PC-3 (cell line): Measurements from ENCODE around the gene IGFBP4. TPM values are rescaled to one million over a fixed set of nuclear protein-coding genes. Genes with fewer than 3 reads are reported as not detected.

ENCODE experiments used
- ATAC-seq: fragments of 200-7000 bp; cut with Tn5 transposase; 2 replicates; pipeline ENCODE4 v1.9.1; 2020; ENCODE audit warnings: mild to moderate bottlenecking, moderate library complexity
- BruUV-seq: library from RNA; stranded (reverse); fragments of 400-500 nt; replicated peaks from 2 replicates; lab custom pipeline; 2021; lab: Mats Ljungman, UMichigan
- CTCF ChIA-PET: fragments of 300-600 bp; sonication (Branson Sonifier 250); formaldehyde crosslinking; loops from one replicate; lab custom pipeline; 2022; ENCODE audit warnings: antibody characterized with exemption; lab: Charles Lee
- POLR2A ChIA-PET: fragments of 300-600 bp; sonication (Branson Sonifier 250); formaldehyde crosslinking; loops from one replicate; lab custom pipeline; 2022; ENCODE audit warnings: antibody characterized with exemption; ENCODE audit not compliant: unreplicated experiment; lab: Charles Lee
- DNase-seq: peaks from one replicate; pipeline ENCODE4 v3.0.0-alpha.2; 2015
- H2AFZ ChIP-seq: fragments of 300-600 bp; sonication (generic); 2 replicates; pipeline ENCODE4 v1.6.0; 2016; ENCODE audit warnings: antibody characterized with exemption, low read length
- H3F3A ChIP-seq: fragments of 300-600 bp; sonication (generic); one replicate; pipeline ENCODE4 v1.6.0; 2017; ENCODE audit warnings: antibody characterized with exemption, low read length, control low read depth, mild to moderate bottlenecking; ENCODE audit not compliant: unreplicated experiment
- H3K27ac ChIP-seq: fragments of 300-600 bp; sonication (generic); 2 replicates; pipeline ENCODE4 v1.5.1; 2016; ENCODE audit warnings: mild to moderate bottlenecking, low read length
- H3K27me3 ChIP-seq: fragments of 300-600 bp; sonication (generic); 2 replicates; pipeline ENCODE4 v1.6.1; 2016; ENCODE audit warnings: low read length, mixed read lengths
- H3K36me3 ChIP-seq: fragments of 300-600 bp; sonication (generic); 2 replicates; pipeline ENCODE4 v1.6.1; 2016; ENCODE audit warnings: low read depth, mixed run types, low read length, mixed read lengths
- H3K4me1 ChIP-seq: fragments of 300-600 bp; sonication (generic); 2 replicates; pipeline ENCODE4 v1.5.1; 2016; ENCODE audit warnings: low read length; ENCODE audit not compliant: insufficient read depth
- H3K4me2 ChIP-seq: fragments of 300-600 bp; sonication (generic); 2 replicates; pipeline ENCODE4 v1.6.0; 2016; ENCODE audit warnings: low read length
- H3K4me3 ChIP-seq: fragments of 300-600 bp; sonication (generic); 2 replicates; pipeline ENCODE4 v1.5.1; 2016; ENCODE audit warnings: mild to moderate bottlenecking, low read length, mixed read lengths
- H3K79me2 ChIP-seq: fragments of 300-600 bp; sonication (generic); 2 replicates; pipeline ENCODE4 v1.6.1; 2017; ENCODE audit warnings: low read length, mixed read lengths
- H3K9ac ChIP-seq: fragments of 300-600 bp; sonication (generic); 2 replicates; pipeline ENCODE4 v1.6.0; 2016; ENCODE audit warnings: mild to moderate bottlenecking, low read length
- H3K9me2 ChIP-seq: fragments of 300-600 bp; sonication (generic); replicated peaks from 2 replicates; pipeline ENCODE4 v1.6.1; 2016; ENCODE audit warnings: mixed run types, low read length, mixed read lengths
- H3K9me3 ChIP-seq: fragments of 300-600 bp; sonication (generic); 2 replicates; pipeline ENCODE4 v1.6.1; 2016; ENCODE audit warnings: low read length, mixed read lengths
- H4K20me1 ChIP-seq: fragments of 300-600 bp; sonication (generic); 2 replicates; pipeline ENCODE4 v1.6.1; 2016; ENCODE audit warnings: low read length, mixed read lengths
- CTCF ChIP-seq: fragments of 300-600 bp; sonication (generic); conservative IDR thresholded peaks from 2 replicates; pipeline ENCODE4 v1.5.1; 2017; ENCODE audit warnings: antibody characterized with exemption, low read depth, mild to moderate bottlenecking, low read length
- EZH2 ChIP-seq: fragments of 300-600 bp; sonication (generic); IDR thresholded peaks from one replicate; pipeline ENCODE4 v1.6.1; 2017; ENCODE audit warnings: antibody characterized with exemption, mild to moderate bottlenecking, low read length; ENCODE audit not compliant: unreplicated experiment
- EZH2phosphoT487 ChIP-seq: fragments of 300-600 bp; sonication (generic); IDR thresholded peaks from 2 replicates; pipeline ENCODE4 v1.6.1; 2018; ENCODE audit warnings: mild to moderate bottlenecking, antibody characterized with exemption, low read length, borderline replicate concordance
- intact Hi-C: fragments of 100-400 bp; cut with micrococcal nuclease; formaldehyde crosslinking; loops from 2 replicates; pipeline ENCODE4 v1.9.0; 2023
- total RNA-seq: library from RNA; depleted of rRNA; stranded (reverse); fragments of >200 nt; gene quantifications from 2 replicates; pipeline ENCODE4 v1.2.3, GENCODE V29; 2014

Gene IGFBP4
- total RNA-seq, 1 experiment from 2014 or later = 164 TPM

- no TSS peak for BruUV-seq
- intact Hi-C loops = no loop called here
- H3K9me3 ChIP-seq = no peaks in the 10 kb centered on the region
- H2AFZ ChIP-seq = no peak overlapping the region
- no peaks in the 10 kb centered on the region for H3K79me2 ChIP-seq
- no peak overlapping the region for H3K4me2 ChIP-seq
- no peak overlapping the region for H3K9ac ChIP-seq
- TF ChIP-seq CTCF (no peak), EZH2phosphoT487 (no peak), EZH2 (no peak)
- no peak overlapping the region for H3K4me3 ChIP-seq
- H3K27me3 ChIP-seq = no peaks in the 10 kb centered on the region
- ChIA-PET CTCF (interaction anchor here (1.1 kb wide), 1 partner anchor 10 kb away, joined by 3 read pairs; no protein-coding TSS in a partner anchor), POLR2A (no interaction called here)
- no peak overlapping the region for H3K27ac ChIP-seq
- H4K20me1 ChIP-seq = no peaks in the 10 kb centered on the region
- no peaks in the 10 kb centered on the region for H3K9me2 ChIP-seq
- ATAC-seq (no peak), DNase-seq (no peak)
- H3K4me1 ChIP-seq = no peaks in the 10 kb centered on the region
- H3F3A ChIP-seq = no peaks in the 10 kb centered on the region
- H3K36me3 ChIP-seq = no peaks in the 10 kb centered on the region
Measured at GRCh38 chr17:40432864-40433528, 10.3 kb upstream of the IGFBP4 start.

GRCh38 chr17:40433551-40434415, 9.5 kb upstream of the IGFBP4 start:
- Histone ChIP-seq H3K9ac (no peak overlapping the region), H2AFZ (no peak overlapping the region), H3K27ac (no peak overlapping the region), H3F3A (no peaks in the 10 kb centered on the region), H3K9me2 (no peaks in the 10 kb centered on the region), H4K20me1 (no peaks in the 10 kb centered on the region), H3K79me2 (no peaks in the 10 kb centered on the region), H3K36me3 (no peaks in the 10 kb centered on the region), H3K4me1 (no peaks in the 10 kb centered on the region), H3K4me3 (no peak overlapping the region), H3K9me3 (no peaks in the 10 kb centered on the region), H3K27me3 (no peaks in the 10 kb centered on the region), H3K4me2 (no peak overlapping the region)
- ChIA-PET CTCF (interaction anchor here (1.1 kb wide), 1 partner anchor 9 kb away, joined by 3 read pairs; no protein-coding TSS in a partner anchor), POLR2A (no interaction called here)
- no TSS peak for BruUV-seq
- intact Hi-C loops = no loop called here
- DNase-seq (no peak), ATAC-seq (peak; percentile 54)
- no peak for TF ChIP-seq EZH2phosphoT487
- TF ChIP-seq CTCF = peak; percentile 56; the same call in 1 of the 2 replicates
- TF ChIP-seq EZH2 = no peak
